ENCODE results near the gene TVP23C. TPM values are rescaled to one million over a fixed set of nuclear protein-coding genes. Genes with fewer than 3 reads are reported as not detected.
"Not testable (repeated sequence)": the region's sequence is repeated elsewhere in the genome, so short reads cannot be mapped to it uniquely, and the experiment has no call there.

The TVP23C gene
- total RNA-seq, 1 donor from 2014 or later: 22.2 TPM

- not testable (repeated sequence) for H3K4me3 Mint-ChIP-seq (ENCODE audit: unreplicated experiment); H3K9me3 Mint-ChIP-seq (ENCODE audit: low read depth); H3K27me3 Mint-ChIP-seq (ENCODE audit: low read depth); H3K4me1 Mint-ChIP-seq (ENCODE audit: low read depth); DNase-seq (ENCODE audit: low spot score); H3K36me3 Mint-ChIP-seq (ENCODE audit: low read depth)
- peak overlapping the region; percentile 3 for H3K27ac Mint-ChIP-seq (ENCODE audit: unreplicated experiment)
- TF ChIP-seq CTCF (IDR thresholded peaks at IDR 0.05): peak; percentile 84
These were observed 36.7 kb downstream of the TVP23C start for GRCh38 chr17:15526292-15527218.

- H3K27me3 Mint-ChIP-seq (ENCODE audit: low read depth); H3K9me3 Mint-ChIP-seq (ENCODE audit: low read depth); DNase-seq (ENCODE audit: low spot score); H3K4me1 Mint-ChIP-seq (ENCODE audit: low read depth); H3K36me3 Mint-ChIP-seq (ENCODE audit: low read depth); H3K4me3 Mint-ChIP-seq (ENCODE audit: unreplicated experiment): not testable (repeated sequence)
- peak overlapping the region; percentile 32 for H3K27ac Mint-ChIP-seq (ENCODE audit: unreplicated experiment)
These were observed 38.0 kb downstream of the TVP23C start for GRCh38 chr17:15524990-15525985.

GRCh38 chr17:15516150-15516549 is 47.1 kb downstream of the TVP23C start:
- no peak for DNase-seq (ENCODE audit: low spot score)
- H3K27ac Mint-ChIP-seq (ENCODE audit: unreplicated experiment): peak overlapping the region; percentile 74
- peaks cover 52% of the 10 kb centered on the region for H3K4me1 Mint-ChIP-seq (ENCODE audit: low read depth)
- peaks cover 11% of the 10 kb centered on the region for H3K9me3 Mint-ChIP-seq (ENCODE audit: low read depth)
- H3K27me3 Mint-ChIP-seq (ENCODE audit: low read depth): no peaks in the 10 kb centered on the region
- no peak for TF ChIP-seq CTCF (IDR thresholded peaks at IDR 0.05)
- H3K4me3 Mint-ChIP-seq (ENCODE audit: unreplicated experiment): no peak overlapping the region
- H3K36me3 Mint-ChIP-seq (ENCODE audit: low read depth): peaks cover 25% of the 10 kb centered on the region

- H3K36me3 Mint-ChIP-seq (ENCODE audit: low read depth): peaks cover 27% of the 10 kb centered on the region
- H3K27ac Mint-ChIP-seq (ENCODE audit: unreplicated experiment): peak overlapping the region; percentile 95
- H3K4me1 Mint-ChIP-seq (ENCODE audit: low read depth): peaks cover 67% of the 10 kb centered on the region
- no peak overlapping the region for H3K4me3 Mint-ChIP-seq (ENCODE audit: unreplicated experiment)
- no peak for DNase-seq (ENCODE audit: low spot score)
- H3K9me3 Mint-ChIP-seq (ENCODE audit: low read depth): peaks cover 11% of the 10 kb centered on the region
- no peak for TF ChIP-seq CTCF (IDR thresholded peaks at IDR 0.05)
- H3K27me3 Mint-ChIP-seq (ENCODE audit: low read depth): no peaks in the 10 kb centered on the region
These were observed 48.8 kb downstream of the TVP23C start for GRCh38 chr17:15514469-15514868.

GRCh38 chr17:15513856-15514459 is 49.3 kb downstream of the TVP23C start:
- Mint-ChIP-seq H3K27ac (ENCODE audit: unreplicated experiment) (peak overlapping the region; percentile 95), H3K4me1 (ENCODE audit: low read depth) (peaks cover 68% of the 10 kb centered on the region)
- DNase-seq (ENCODE audit: low spot score): no peak

More at GRCh38 chr17:15513856-15514459, 49.3 kb downstream of the TVP23C start:
- Mint-ChIP-seq H3K27me3 (ENCODE audit: low read depth) (no peaks in the 10 kb centered on the region), H3K36me3 (ENCODE audit: low read depth) (peaks cover 27% of the 10 kb centered on the region), H3K9me3 (ENCODE audit: low read depth) (peaks cover 11% of the 10 kb centered on the region), H3K4me3 (ENCODE audit: unreplicated experiment) (no peak overlapping the region)
- no peak for TF ChIP-seq CTCF (IDR thresholded peaks at IDR 0.05)
